IPS DF 19.7 (cell line): ENCODE data around the gene GLI3.

Experiments
- DNase-seq: peaks from one replicate; pipeline ENCODE4 v3.0.0-alpha.2; 2013; ENCODE audit warnings: low read depth, low spot score

Gene GLI3

GRCh38 chr7:42175834-42176723 is 60.9 kb downstream of the GLI3 start:
- no peak for DNase-seq

- DNase-seq: no peak
Observed at GRCh38 chr7:42174391-42174912, 62.6 kb downstream of the GLI3 start.

DNA sequence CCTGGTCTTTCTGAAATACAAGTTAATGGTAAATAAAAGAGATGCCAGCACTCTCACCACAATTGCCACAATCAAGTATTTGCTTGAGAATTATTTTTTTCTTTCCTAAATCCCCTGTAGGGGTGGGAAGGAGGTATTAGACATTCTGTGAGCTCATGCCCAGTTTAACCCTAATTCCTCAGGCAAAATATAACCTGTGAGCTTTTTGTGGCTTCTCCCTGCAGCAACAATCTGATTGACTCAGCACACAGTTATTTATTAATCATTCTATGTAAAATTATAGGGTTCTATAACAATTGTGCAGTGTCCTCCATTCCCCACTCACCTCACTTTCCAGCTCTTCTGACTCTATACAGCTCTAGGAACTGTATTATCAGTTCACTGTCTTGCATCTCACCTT is 66.3 kb downstream of the GLI3 start:
- no peak for DNase-seq

- DNase-seq: no peak
Observed at GRCh38 chr7:42168512-42168911, 68.5 kb downstream of the GLI3 start.

DNA sequence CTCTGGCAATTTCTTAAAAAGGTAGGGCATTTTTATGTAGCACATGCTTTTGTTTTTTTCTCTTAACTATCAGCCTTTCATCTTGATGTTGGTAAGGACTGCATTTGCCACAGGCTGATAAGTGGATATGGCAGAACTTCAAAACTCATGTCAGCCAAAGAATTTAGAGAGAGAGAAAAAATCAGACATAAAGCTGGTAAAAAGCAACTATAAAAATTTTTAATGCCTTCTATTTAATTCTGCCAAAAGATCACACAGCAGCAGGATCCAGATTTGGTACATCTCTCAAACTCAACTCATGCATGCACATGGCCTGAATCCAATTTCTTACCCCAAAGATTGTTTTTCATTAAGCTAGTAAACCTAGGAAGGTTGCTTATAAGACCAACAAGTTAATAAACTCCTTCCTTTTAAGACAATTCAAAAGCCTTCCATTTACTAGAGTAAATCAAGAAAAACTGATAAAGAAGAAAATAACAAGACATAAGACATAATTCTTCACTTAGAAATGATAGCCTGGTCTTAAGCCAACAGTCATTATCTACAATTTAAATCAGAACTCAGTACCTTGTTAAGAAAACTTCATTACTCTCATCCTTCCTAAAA is 69.3 kb downstream of the GLI3 start:
- no peak for DNase-seq

GRCh38 chr7:42167206-42167605 is 69.8 kb downstream of the GLI3 start:
- DNase-seq: no peak

DNA sequence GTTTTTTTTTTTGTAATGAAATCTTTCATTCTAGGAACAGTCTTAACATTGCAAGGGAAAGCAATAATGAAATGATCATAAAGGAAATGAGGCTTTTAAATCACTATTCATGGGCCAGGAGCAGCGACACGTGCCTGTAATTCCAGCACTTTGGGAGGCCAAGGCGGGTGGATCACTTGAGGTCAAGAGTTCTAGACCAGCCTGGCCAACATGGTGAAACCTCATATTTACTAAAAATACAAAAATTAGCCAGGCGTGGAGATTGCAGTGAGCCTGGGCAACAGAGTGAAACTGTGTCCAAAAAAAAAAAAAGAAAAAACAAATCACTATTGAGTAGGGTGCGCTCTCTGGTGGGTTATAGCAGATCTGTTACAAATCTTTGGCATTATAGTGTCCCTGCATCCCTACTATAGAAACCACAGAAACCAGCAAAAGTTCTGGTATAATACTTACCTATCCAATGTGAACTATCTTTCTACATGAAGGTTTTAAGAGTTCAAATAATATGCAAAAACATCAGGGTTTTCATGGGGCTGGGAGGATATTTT is 72.1 kb downstream of the GLI3 start:
- no peak for DNase-seq

DNA sequence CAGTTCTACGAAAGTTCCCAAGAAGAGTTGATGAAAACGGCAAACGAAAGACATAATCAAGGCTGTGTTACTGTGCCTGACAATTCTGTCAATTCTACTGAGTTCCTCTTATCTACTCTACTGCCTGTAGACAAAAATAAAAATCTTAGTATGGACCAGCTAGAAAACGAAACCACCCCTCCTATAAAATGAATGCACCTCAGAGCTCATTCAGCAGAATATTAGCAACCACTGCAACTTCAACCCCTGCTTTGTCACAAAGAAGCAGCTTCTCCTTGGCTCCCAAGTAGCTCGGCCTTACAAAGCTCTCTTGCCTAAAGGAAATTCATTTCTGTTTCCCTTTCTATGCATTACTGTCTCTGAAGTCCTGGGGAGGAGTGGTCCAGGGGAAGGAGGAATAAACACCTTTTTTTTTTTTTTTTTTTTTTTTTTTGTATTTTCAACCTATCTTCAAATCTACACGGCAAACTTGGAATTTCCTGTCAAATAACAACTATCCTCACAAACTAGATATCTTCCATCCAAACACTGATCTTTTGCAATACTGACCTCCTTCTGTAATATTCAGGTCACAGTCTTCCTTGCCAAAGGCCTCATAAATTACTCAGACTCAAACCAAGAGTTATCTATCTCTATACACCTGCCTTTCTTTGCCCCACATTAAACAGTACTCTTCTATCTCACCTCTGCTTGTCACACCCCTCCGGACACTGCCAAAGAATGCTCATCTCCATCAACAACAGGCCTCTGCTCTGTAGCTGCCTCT is 74.3 kb downstream of the GLI3 start:
- DNase-seq: no peak

DNA sequence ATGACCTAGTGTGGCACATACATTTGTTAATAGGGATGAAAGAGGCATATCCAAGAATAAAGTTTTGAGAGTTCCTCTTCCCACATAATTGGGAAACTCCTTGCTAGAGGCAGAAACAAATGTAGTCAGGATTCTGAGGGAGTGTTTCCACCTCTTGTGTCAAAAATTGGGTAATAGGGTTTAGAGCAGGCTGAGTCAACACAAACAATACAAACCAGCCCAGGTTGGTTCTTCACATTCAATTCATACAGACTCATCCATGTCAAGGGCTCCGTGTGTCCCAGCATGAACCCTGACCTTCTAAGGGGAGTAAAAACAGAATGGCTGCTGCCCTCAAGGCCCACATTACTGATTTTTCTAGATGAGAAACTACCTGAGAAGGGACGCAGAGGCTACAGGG is 75.3 kb downstream of the GLI3 start:
- DNase-seq: no peak

GRCh38 chr7:42161110-42161509 is 75.9 kb downstream of the GLI3 start:
- no peak for DNase-seq

DNA sequence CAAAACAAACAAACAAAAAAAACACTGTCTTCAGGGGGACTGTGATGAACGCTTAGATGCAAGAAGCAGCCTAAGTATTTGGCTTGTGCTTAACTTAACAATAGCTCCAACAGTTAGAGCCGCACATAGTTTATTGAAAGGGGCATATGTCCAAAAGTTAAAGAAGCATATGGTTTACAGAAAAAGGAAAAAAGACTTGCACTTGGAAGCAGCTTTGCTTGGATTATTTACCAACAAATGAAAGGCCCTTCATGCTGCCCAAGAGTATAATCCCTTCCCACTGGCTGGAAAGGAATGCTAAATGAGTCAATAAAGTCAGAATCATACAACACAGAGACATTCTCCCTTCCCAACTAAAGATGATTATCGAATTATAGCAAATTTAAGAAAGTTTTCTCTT is 77.9 kb downstream of the GLI3 start:
- DNase-seq: no peak

GRCh38 chr7:42156967-42157721 is 79.9 kb downstream of the GLI3 start:
- DNase-seq: no peak

GRCh38 chr7:42156291-42156865 is 80.6 kb downstream of the GLI3 start:
- no peak for DNase-seq

GRCh38 chr7:42155584-42156290 is 81.3 kb downstream of the GLI3 start:
- no peak for DNase-seq

DNA sequence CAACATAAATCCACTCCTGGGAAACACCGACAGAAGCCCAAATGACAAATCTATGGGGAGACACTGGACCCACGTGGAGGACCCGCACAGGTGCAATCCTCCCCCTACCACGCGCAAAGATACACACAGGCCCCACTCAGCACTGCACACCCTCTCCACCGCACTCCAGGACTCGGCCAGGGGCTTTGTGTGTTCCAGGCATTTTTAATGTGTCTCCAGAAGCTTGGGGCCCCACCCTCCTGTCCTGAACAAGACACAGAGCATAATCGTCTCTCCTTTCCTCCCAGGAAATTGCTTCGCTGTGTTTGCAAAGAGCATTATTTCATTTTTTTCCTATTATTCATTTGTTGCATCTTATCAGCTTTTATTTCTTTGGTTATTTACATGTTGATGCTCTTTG is 82.8 kb downstream of the GLI3 start:
- DNase-seq: no peak

DNA sequence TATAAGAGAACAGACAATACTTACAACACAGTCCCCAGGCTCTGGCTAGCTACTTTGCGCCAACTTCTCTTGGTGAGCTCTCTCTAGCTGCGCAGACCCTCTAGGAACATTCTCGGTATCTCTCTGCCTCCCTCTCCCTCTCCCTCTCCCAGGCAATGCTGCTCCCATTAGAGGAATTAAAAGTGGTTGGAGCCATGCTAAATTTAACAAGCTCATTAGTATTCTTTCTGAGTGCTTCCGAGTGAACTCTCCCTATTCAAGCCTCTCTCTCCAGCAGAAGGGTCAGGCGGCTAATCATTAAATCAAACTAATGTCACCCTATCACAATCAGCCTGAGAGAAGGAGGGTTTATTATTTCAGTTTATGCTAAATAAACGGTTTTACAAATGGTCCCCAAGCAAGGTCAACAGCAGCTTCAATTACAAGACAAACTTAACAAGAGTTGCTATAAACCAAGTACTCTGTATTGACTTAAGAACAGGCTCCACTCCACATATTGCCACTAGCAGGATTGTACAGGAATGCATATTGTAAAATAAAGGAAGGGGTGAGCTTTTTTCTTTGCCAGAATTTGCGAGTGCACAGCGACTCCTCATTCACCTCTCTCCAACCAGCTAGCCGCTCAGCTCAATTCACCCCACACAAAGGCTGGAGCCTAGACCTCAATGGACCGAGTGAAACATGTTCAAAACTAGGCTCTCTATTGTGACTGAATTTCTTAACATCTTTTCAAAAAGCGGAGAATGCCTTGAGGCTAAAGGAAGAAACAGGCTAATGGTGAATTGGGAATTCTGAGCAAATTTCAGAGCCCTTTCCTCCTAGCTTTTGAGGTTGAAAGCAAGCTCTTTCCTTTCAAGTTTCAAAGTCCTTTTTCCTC is 84.4 kb downstream of the GLI3 start:
- DNase-seq: no peak

- no peak for DNase-seq
Observed at GRCh38 chr7:42151309-42151708, 85.7 kb downstream of the GLI3 start.

- DNase-seq: no peak
Observed at GRCh38 chr7:42145539-42145938, 91.5 kb downstream of the GLI3 start.

- DNase-seq: no peak
Observed at GRCh38 chr7:42144604-42145003, 92.4 kb downstream of the GLI3 start.
